Coronary artery (tissue), 2 donors: Measurements from ENCODE around the gene PPHLN1.

Experiments used
- DNase-seq: peaks from one replicate; pipeline ENCODE4 v3.0.0-alpha.2; 2017; ENCODE audit warnings: low spot score
- H3K27ac ChIP-seq, 2 donors: fragments of 200-600 bp; sonication (generic); one replicate each; pipeline ENCODE4 v1.5.1; 2016 to 2019
- H3K4me3 ChIP-seq: fragments of 200-600 bp; sonication (generic); 2 replicates; pipeline ENCODE4 v1.5.1; 2016; ENCODE audit warnings: mild to moderate bottlenecking, moderate library complexity
- CTCF ChIP-seq: fragments of 200-600 bp; sonication (generic); IDR thresholded peaks from one replicate; pipeline ENCODE4 v1.5.1; 2019; ENCODE audit warnings: antibody characterized with exemption

The PPHLN1 gene

GRCh38 chr12:42325653-42326474 is at the start of gene PPHLN1, which contains the start of gene ZCRB1:
TSS of gene PPHLN1 (plus strand) at chr12:42326167. CDS start at chr12:42335903, 9,736 bp downstream.
TSS of gene ZCRB1 (minus strand) at chr12:42326094. CDS start at chr12:42324102, 1,992 bp downstream.
- peak within 1 kb of the TSS; percentile 86 to 92 for H3K27ac ChIP-seq
- TF ChIP-seq CTCF = no peak
- peak; percentile 81 for DNase-seq
- peak within 1 kb of the TSS; percentile 86 for H3K4me3 ChIP-seq

- TF ChIP-seq CTCF = no peak
- no peak overlapping the region for H3K27ac ChIP-seq
- no peak overlapping the region for H3K4me3 ChIP-seq
- no peak for DNase-seq
These were observed 48.4 kb upstream of the PPHLN1 start for GRCh38 chr12:42277396-42278127.

GRCh38 chr12:42278128-42278510 is 47.8 kb upstream of the PPHLN1 start:
- TF ChIP-seq CTCF = no peak
- no peak for DNase-seq
- Histone ChIP-seq H3K4me3 (no peak overlapping the region), H3K27ac (no peak overlapping the region)

GRCh38 chr12:42281278-42281677 is 44.7 kb upstream of the PPHLN1 start:
- Histone ChIP-seq H3K4me3 (no peak overlapping the region), H3K27ac (no peak overlapping the region)
- TF ChIP-seq CTCF = no peak
- no peak for DNase-seq

GRCh38 chr12:42281844-42282243 is 44.1 kb upstream of the PPHLN1 start:
- no peak for TF ChIP-seq CTCF
- H3K27ac ChIP-seq = no peak overlapping the region
- DNase-seq = no peak
- H3K4me3 ChIP-seq = no peak overlapping the region

GRCh38 chr12:42282294-42282693 is 43.7 kb upstream of the PPHLN1 start:
- H3K27ac ChIP-seq = no peak overlapping the region
- no peak for TF ChIP-seq CTCF
- no peak for DNase-seq
- no peak overlapping the region for H3K4me3 ChIP-seq
